Measurements from ENCODE around the gene KIR2DL3.

The KIR2DL3 gene

DNA sequence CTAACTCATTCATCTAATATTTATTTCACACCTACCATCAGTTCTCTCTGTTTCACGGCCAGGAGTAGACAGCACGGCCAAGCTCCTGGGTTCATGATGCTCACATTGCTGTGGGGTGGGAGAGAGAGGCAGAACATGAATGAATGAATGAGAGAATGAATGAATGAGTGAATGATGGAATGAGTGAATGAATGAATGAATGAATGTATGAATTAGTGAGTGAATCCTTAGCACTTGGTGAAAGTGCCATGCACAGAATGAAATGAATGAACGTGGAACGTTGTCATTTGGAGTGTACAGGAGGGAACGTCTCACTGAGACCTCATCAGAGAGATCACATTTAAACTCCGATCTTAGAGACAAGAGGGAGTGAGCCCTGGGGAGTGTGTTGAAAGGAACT lies 53.2 kb downstream of the KIR2DL3 start:
- DNase-seq (ENCODE audit: low read depth in 2 of 2): no peak

DNA sequence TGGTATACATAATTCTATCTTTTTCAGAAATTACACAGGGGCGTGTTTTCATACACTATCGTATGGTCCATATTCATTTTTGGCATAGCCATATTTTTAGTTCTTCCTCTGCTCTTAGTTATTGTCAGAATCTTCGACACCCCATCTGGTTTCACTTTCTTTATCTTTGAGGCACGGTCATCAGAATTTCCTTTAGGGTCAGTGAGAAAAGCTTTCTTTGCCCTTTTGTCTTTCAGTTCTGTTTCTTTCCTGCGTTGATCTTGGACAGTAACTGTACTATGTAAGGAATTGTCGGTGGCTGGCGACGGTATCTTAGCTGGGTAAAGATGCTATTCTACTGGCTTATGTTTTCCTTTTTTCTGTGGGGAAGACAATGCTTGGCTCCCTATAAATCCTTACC lies 54.5 kb downstream of the KIR2DL3 start:
- DNase-seq (ENCODE audit: low read depth in 2 of 2): no peak

DNA sequence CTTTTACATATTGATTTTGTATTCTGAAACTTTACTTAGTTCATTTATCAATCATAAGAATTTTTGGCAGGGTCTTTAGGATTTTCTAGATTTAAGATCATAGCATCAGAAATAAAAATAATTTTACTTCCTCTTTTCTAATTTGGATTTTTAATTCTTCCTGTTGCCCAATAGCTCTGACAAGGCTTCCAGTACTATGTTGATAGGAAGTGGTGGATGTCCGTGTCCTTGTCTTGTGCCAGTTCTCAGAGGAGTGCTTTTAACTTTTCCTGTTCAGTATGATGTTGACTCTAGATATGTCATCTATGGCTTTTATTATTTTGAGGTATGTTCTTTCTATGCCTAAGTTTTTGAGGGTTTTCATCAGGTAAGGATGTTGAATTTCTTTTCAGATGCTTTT lies 57.4 kb downstream of the KIR2DL3 start:
- DNase-seq (ENCODE audit: low read depth in 2 of 2): no peak

All from stimulated activated CD8-positive, alpha-beta memory T cell treated with anti-CD3 and anti-CD28 coated beads, Interleukin-2, amount 100 ng/mL, for 1 hour (primary cell).